Uterus (tissue), 4 donors: ENCODE data around the gene ACKR1. TPM values are rescaled to one million over a fixed set of nuclear protein-coding genes. Genes with fewer than 3 reads are reported as not detected.

Experiments used
- DNase-seq, 2 donors: peaks; one replicate each; pipeline ENCODE4 v3.0.0-alpha.2; 2019 to 2020
- H3K27ac ChIP-seq, 2 donors: fragments of 200-600 bp; sonication (generic); 1 replicate in 1 of 2; 2 replicates in 1 of 2; pipeline ENCODE4 v1.5.1; 2016 to 2018
- H3K27me3 ChIP-seq, 2 donors: fragments of 200-600 bp; sonication (generic); one replicate each; pipeline ENCODE4 v1.5.1; 2018 to 2019; ENCODE audit warnings: control low read depth in 1 of 2
- H3K36me3 ChIP-seq, 2 donors: fragments of 200-600 bp; sonication (generic); one replicate each; pipeline ENCODE4 v1.5.1; 2019; ENCODE audit warnings: control low read depth in 1 of 2
- H3K4me1 ChIP-seq, 2 donors: fragments of 200-600 bp; sonication (generic); one replicate each; pipeline ENCODE4 v1.5.1; 2018 to 2019; ENCODE audit warnings: control low read depth in 1 of 2
- H3K4me3 ChIP-seq, 2 donors: fragments of 200-600 bp; sonication (generic); 1 replicate in 1 of 2; 2 replicates in 1 of 2; pipeline ENCODE4 v1.5.1; 2018 to 2019; ENCODE audit warnings: mild to moderate bottlenecking in 1 of 2
- H3K9me3 ChIP-seq, 2 donors: fragments of 200-600 bp; sonication (generic); one replicate each; pipeline ENCODE4 v1.5.1; 2019; ENCODE audit warnings: control low read depth in 1 of 2
- CTCF ChIP-seq, 4 experiments: fragments of 200-600 bp in 2 of 4; fragments of 450-650 bp in 2 of 4; sonication (generic) in 2 of 4; IDR thresholded peaks; one replicate each; pipeline ENCODE4 v1.5.1; 2016 to 2019; ENCODE audit warnings: antibody characterized with exemption in 4 of 4, mild to moderate bottlenecking in 2 of 4, moderate library complexity in 1 of 4
- POLR2A ChIP-seq, 2 donors: fragments of 450-650 bp; IDR thresholded peaks; one replicate each; pipeline ENCODE4 v1.6.1; 2016; ENCODE audit warnings: antibody characterized with exemption in 2 of 2, mild to moderate bottlenecking in 1 of 2, moderate library complexity in 1 of 2
- intact Hi-C: fragments of 100-400 bp; cut with DNase I; formaldehyde crosslinking; loops from one replicate; pipeline ENCODE4 v1.15.1; 2023; ENCODE audit warnings: low total_unique reads
- total RNA-seq, 4 donors: library from RNA; depleted of rRNA in 3 of 4; stranded (reverse); fragments of >200 nt in 3 of 4; gene quantifications; one replicate each; pipeline versions ENCODE4 v1.1.0 to v1.2.4, GENCODE V29; 2014 to 2023
- donor health status: DM: yes; HTN: yes; CAD: no.

The ACKR1 gene
- total RNA-seq, 4 donors from 2014 or later = 10.4 to 478 (median 192) TPM

DNA sequence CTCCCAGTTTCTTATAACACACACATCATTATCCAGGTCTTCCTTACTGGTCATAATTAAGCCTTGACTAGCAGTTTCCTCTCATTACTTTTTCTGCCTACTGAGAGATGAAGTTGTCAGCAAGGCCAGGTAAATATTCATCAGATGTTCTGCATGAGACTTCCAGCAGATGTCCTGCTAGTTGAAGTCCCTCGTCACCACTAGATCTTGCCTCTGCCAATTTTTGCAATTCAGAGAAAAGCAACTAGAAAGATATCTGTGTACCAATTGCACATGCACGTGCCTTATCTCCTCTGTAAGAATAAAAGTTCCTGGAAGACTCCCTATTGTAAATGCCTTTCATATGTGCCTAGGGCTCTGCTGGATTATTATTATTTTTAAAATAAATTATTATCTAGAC lies 18.3 kb downstream of the ACKR1 start:
- intact Hi-C loops = no loop called here
- Histone ChIP-seq H3K9me3 (no peaks in the 10 kb centered on the region), H3K27ac (no peak overlapping the region), H3K27me3 (no peaks in the 10 kb centered on the region), H3K4me1 (no peaks in the 10 kb centered on the region), H3K4me3 (no peak overlapping the region), H3K36me3 (no peaks in the 10 kb centered on the region)
- TF ChIP-seq CTCF (IDR thresholded peaks at IDR 0.05) = no peak
- TF ChIP-seq POLR2A (IDR thresholded peaks at IDR 0.05) = no peak
- DNase-seq = no peak

- Histone ChIP-seq H3K27me3 (no peaks in the 10 kb centered on the region), H3K4me1 (no peaks in the 10 kb centered on the region), H3K36me3 (no peaks in the 10 kb centered on the region), H3K4me3 (no peak overlapping the region), H3K9me3 (no peaks in the 10 kb centered on the region), H3K27ac (no peak overlapping the region)
- DNase-seq = no peak
- TF ChIP-seq CTCF (IDR thresholded peaks at IDR 0.05) (no peak), POLR2A (IDR thresholded peaks at IDR 0.05) (no peak)
- intact Hi-C loops = no loop called here
Observed at GRCh38 chr1:159228554-159228953, 23.9 kb downstream of the ACKR1 start.

DNA sequence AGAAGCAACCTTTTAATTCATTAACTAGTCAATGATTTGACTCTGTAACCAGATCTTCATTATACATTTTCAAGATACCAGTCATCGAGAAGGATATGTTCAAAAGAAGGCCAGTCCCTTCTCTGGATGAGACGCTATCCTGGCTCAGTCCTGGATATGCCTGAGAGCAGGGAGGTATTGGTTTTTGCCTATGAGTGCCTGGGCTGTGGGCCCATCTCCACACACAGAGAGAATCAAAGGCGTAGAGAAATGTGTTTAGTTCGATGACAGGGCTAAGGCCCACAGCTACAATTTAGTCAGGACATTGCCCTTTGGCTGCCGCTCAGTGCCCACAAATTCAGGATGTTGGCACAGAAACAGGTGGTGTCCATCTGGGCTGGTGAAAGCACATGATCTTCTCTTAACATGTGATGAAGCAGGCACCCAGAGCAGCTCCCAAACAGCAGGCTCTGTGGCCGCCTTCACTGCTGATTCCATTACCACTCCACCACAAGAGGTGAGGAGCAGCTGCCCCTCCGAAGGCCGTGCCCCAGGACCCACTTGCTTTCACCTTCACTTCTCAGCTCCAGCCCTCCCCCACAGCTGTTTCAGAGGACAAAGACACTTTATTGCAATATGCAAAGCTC lies 24.7 kb downstream of the ACKR1 start:
- H3K4me1 ChIP-seq = no peaks in the 10 kb centered on the region
- H3K36me3 ChIP-seq = no peaks in the 10 kb centered on the region
- DNase-seq = no peak
- H3K27ac ChIP-seq = no peak overlapping the region
- TF ChIP-seq CTCF (IDR thresholded peaks at IDR 0.05) = no peak
- TF ChIP-seq POLR2A (IDR thresholded peaks at IDR 0.05) = no peak
- H3K9me3 ChIP-seq = no peaks in the 10 kb centered on the region
- no peaks in the 10 kb centered on the region for H3K27me3 ChIP-seq
- H3K4me3 ChIP-seq = no peak overlapping the region
- intact Hi-C loops = no loop called here

DNA sequence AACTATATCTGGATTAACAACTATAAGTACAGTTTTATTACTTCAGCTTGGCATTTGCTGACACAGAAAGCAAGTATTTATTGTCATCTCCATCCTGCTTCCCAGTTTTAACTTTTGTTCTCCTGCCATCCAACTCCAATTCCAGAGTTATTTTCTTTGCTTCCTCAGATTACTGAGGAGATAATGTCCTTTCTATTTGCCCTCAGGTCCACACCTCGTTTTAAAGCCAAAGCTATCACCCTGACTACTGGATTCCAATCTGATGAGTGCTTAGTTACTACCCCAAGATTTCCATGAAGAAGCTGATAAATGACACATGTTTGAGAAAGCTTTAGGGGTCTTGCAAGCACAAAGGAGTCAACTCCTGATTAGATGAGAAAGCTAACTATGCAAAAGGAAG lies 25.2 kb downstream of the ACKR1 start:
- Histone ChIP-seq H3K9me3 (no peaks in the 10 kb centered on the region), H3K4me1 (no peaks in the 10 kb centered on the region), H3K36me3 (no peaks in the 10 kb centered on the region), H3K4me3 (no peak overlapping the region), H3K27me3 (no peaks in the 10 kb centered on the region), H3K27ac (no peak overlapping the region)
- intact Hi-C loops = no loop called here
- no peak for DNase-seq
- TF ChIP-seq CTCF (IDR thresholded peaks at IDR 0.05) = no peak
- TF ChIP-seq POLR2A (IDR thresholded peaks at IDR 0.05) = no peak

DNA sequence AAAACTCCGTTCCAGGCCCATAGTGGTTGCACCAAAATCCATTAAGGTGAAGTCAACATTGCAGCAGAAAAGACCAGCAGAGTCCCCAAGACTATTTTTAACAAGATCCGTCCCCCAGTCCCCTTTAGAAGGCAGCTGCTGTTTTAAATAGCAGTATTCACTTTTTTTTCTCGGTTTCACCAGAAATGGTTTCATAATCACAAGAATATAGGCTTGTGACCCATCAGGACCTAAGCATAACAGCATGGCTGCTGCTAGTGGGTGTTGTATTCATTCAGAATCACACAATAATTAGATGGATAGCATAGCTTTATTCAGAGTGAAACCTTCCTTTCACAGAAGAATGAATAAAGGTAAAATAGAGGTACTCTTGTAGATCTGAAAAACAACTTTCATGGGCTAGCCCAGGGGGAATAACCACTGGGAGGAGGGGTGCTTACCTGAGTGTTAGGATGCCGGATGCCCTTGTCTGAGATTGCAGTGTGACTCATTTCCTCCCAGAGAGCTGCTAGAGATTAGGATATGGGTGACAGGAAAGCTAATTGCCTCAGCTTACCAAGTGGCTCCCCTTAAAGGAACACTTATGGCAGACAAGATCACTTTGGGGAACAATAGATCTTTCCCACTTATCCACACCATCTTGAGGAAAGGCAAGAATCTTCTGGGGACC lies 35.0 kb downstream of the ACKR1 start:
- Histone ChIP-seq H3K27ac (no peak overlapping the region), H3K27me3 (no peaks in the 10 kb centered on the region), H3K9me3 (no peaks in the 10 kb centered on the region), H3K4me1 (no peaks in the 10 kb centered on the region), H3K36me3 (no peaks in the 10 kb centered on the region), H3K4me3 (no peak overlapping the region)
- DNase-seq = no peak
- TF ChIP-seq POLR2A (IDR thresholded peaks at IDR 0.05) (no peak), CTCF (IDR thresholded peaks at IDR 0.05) (no peak)
- intact Hi-C loops = no loop called here
